ENCODE measurements around the gene ST8SIA6.
"Not testable (repeated sequence)": the region's sequence is repeated elsewhere in the genome, so short reads cannot be mapped to it uniquely, and the experiment has no call there.

- TF ChIP-seq, protein P1, sequence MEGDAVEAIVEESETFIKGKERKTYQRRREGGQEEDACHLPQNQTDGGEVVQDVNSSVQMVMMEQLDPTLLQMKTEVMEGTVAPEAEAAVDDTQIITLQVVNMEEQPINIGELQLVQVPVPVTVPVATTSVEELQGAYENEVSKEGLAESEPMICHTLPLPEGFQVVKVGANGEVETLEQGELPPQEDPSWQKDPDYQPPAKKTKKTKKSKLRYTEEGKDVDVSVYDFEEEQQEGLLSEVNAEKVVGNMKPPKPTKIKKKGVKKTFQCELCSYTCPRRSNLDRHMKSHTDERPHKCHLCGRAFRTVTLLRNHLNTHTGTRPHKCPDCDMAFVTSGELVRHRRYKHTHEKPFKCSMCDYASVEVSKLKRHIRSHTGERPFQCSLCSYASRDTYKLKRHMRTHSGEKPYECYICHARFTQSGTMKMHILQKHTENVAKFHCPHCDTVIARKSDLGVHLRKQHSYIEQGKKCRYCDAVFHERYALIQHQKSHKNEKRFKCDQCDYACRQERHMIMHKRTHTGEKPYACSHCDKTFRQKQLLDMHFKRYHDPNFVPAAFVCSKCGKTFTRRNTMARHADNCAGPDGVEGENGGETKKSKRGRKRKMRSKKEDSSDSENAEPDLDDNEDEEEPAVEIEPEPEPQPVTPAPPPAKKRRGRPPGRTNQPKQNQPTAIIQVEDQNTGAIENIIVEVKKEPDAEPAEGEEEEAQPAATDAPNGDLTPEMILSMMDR (IDR thresholded peaks at IDR 0.05), result not testable (repeated sequence)
- not testable (repeated sequence) for TF ChIP-seq POLR2AphosphoS5, POLR2A (IDR thresholded peaks at IDR 0.05)
Observed at GRCh38 chr10:17402040-17402439, 52.4 kb downstream of the ST8SIA6 start.

Measured in sigmoid colon (tissue), 4 donors.